Heart left ventricle (tissue), 16 donors: Measurements from ENCODE around the gene SLC36A2. TPM values are rescaled to one million over a fixed set of nuclear protein-coding genes. Genes with fewer than 3 reads are reported as not detected.

Experiments
- ATAC-seq, 4 donors: fragments of 200-7000 bp; cut with Tn5 transposase; one replicate each; pipeline ENCODE4 v1.9.1; 2020 to 2022; ENCODE audit warnings: moderate library complexity in 4 of 4, mild to moderate bottlenecking in 3 of 4, moderate number of reproducible peaks in 1 of 4
- DNase-seq, 5 donors: peaks; one replicate each; pipeline ENCODE4 v3.0.0-alpha.2; 2020
- H3K27ac ChIP-seq, 12 donors: fragments of 200-600 bp; sonication (generic) in 4 of 12; one replicate each; pipeline versions ENCODE4 v1.5.0 to v1.8.0; 2016 to 2022; ENCODE audit warnings: mild to moderate bottlenecking in 2 of 12
- H3K27me3 ChIP-seq, 9 donors: fragments of 200-600 bp; sonication (generic) in 2 of 9; one replicate each; pipeline versions ENCODE4 v1.5.1 to v1.8.0; 2016 to 2022; ENCODE audit warnings: mild to moderate bottlenecking in 3 of 9
- H3K36me3 ChIP-seq, 9 donors: fragments of 200-600 bp; sonication (generic) in 2 of 9; one replicate each; pipeline versions ENCODE4 v1.5.0 to v1.8.0; 2018 to 2022; ENCODE audit warnings: mild to moderate bottlenecking in 2 of 9
- H3K4me1 ChIP-seq, 12 donors: fragments of 200-600 bp; sonication (generic) in 4 of 12; one replicate each; pipeline versions ENCODE4 v1.5.0 to v1.8.0; 2016 to 2022; ENCODE audit warnings: mild to moderate bottlenecking in 3 of 12
- H3K4me3 ChIP-seq, 12 donors: fragments of 200-600 bp; sonication (generic) in 4 of 12; one replicate each; pipeline versions ENCODE4 v1.5.0 to v1.8.0; 2017 to 2022; ENCODE audit warnings: mild to moderate bottlenecking in 9 of 12, moderate library complexity in 4 of 12
- H3K9me3 ChIP-seq, 12 donors: fragments of 200-600 bp; sonication (generic) in 4 of 12; one replicate each; pipeline versions ENCODE4 v1.5.0 to v1.8.0; 2016 to 2022; ENCODE audit warnings: mild to moderate bottlenecking in 1 of 12
- CTCF ChIP-seq, 12 donors: fragments of 200-600 bp; sonication (generic) in 4 of 12; IDR thresholded peaks; one replicate each; pipeline versions ENCODE4 v1.5.0 to v1.8.0; 2018 to 2022; ENCODE audit warnings: antibody characterized with exemption in 12 of 12, mild to moderate bottlenecking in 5 of 12
- POLR2A ChIP-seq, 2 donors: fragments of 450-650 bp; IDR thresholded peaks; one replicate each; pipeline ENCODE4 v1.6.1; 2017; ENCODE audit warnings: antibody characterized with exemption in 2 of 2, mild to moderate bottlenecking in 2 of 2, moderate library complexity in 2 of 2
- WGBS, 4 donors: extraction: QIAGEN DNeasy Blood & Tissue Kit in 2 of 4; methylation state at CpG; one replicate each; pipeline versions ENCODE4 v1.1.5 to v1.1.7; 2013 to 2018; 5-methylcytosine and 5-hydroxymethylcytosine counted together
- intact Hi-C, 10 donors: fragments of 100-400 bp; cut with DNase I; formaldehyde crosslinking; loops; one replicate each; pipeline versions ENCODE4 v1.11.1 to v1.14.2; 2022
- polyA plus RNA-seq, 2 donors: library from polyadenylated mRNA; stranded (reverse); fragments of 200-250 nt; gene quantifications; one replicate each; pipeline ENCODE4 v1.2.3, GENCODE V29; 2013
- total RNA-seq, 9 donors: library from RNA; depleted of rRNA in 2 of 9; stranded (reverse); fragments of >200 nt in 2 of 9; fragmentation: NEBNext Ultra II Directional in 3 of 9; extraction: Animal tissue kit (Norgen Biotek cat#: 25700) in 3 of 9; gene quantifications; one replicate each; pipeline versions ENCODE4 v1.1.0 to v1.2.4, GENCODE V29; 2016 to 2023
- donor health status: ischemic (EF 13 %, LVEDD 7.1; RV severe dilation, severe dysfunction).
- donor health status: healthy with polysubstance abuse.
- donor health status: DM: no; HTN: yes; CAD: no.
- donor health status: DM: no; HTN: no; CAD: no.
- donor health status: ischemic (EF 25% LVEDD 6.9; RV normal size, moderate dysfunction).
- donor health status: ischemic (EF 25% LVEDD 5.7; RV mildly dilated, moderate dysfunction).
- donor health status: healthy.
- donor health status: DM: yes; HTN: yes; CAD: no.
- donor health status: ischemic (EF 35%, LVEDD 5.7; RV mildly dilated, moderate dysfunction).
- donor health status: nonischemic (EF 11% LVEDD 7.7; RV severe dilation, severe dysfunction).
- donor health status: DM: yes; HTN: yes; CAD: no.
- donor health status: PGD.
- donor health status: ischemic (EF 29% LVEDD 5.4; RV normal size, mild dysfunction).
- donor health status: nonischemic (EF 23%, LVEDD 6.1; RV moderate dilation, normal function).

Gene SLC36A2
- total and polyA plus RNA-seq, 11 donors: 0.03 to 0.25 (median 0.14) TPM; not detected in 6

- Histone ChIP-seq H3K27ac (no peak overlapping the region), H3K4me3 (no peak overlapping the region), H3K27me3 (no peaks in the 10 kb centered on the region), H3K36me3 (peaks cover 0 to 12% (median 9%) of the 10 kb centered on the region in 9 donors), H3K9me3 (no peaks in the 10 kb centered on the region), H3K4me1 (peaks cover 0 to 14% (median 0%) of the 10 kb centered on the region in 12 donors)
- no peak for ATAC-seq
- intact Hi-C loops: no loop called here
- no peak for TF ChIP-seq POLR2A (IDR thresholded peaks at IDR 0.05)
- TF ChIP-seq CTCF (IDR thresholded peaks at IDR 0.05): no peak
- DNase-seq: no peak
These were observed 72.7 kb downstream of the SLC36A2 start for GRCh38 chr5:151274666-151275065.

GRCh38 chr5:151271336-151271735, 76.0 kb downstream of the SLC36A2 start:
- H3K27ac ChIP-seq: no peak overlapping the region
- peaks cover 0 to 46% (median 37%) of the 10 kb centered on the region in 9 donors for H3K36me3 ChIP-seq
- H3K4me3 ChIP-seq: no peak overlapping the region
- no peaks in the 10 kb centered on the region for H3K9me3 ChIP-seq
- peaks cover 0 to 14% (median 0%) of the 10 kb centered on the region in 12 donors for H3K4me1 ChIP-seq
- DNase-seq: no peak
- no peaks in the 10 kb centered on the region for H3K27me3 ChIP-seq
- intact Hi-C loops: no loop called here
- ATAC-seq: no peak
- no peak for TF ChIP-seq POLR2A (IDR thresholded peaks at IDR 0.05)
- TF ChIP-seq CTCF (IDR thresholded peaks at IDR 0.05): no peak

- Histone ChIP-seq H3K4me3 (no peak overlapping the region), H3K4me1 (peaks cover 0 to 14% (median 0%) of the 10 kb centered on the region in 12 donors), H3K36me3 (peaks cover 0 to 53% (median 42%) of the 10 kb centered on the region in 9 donors), H3K27ac (no peak overlapping the region), H3K27me3 (no peaks in the 10 kb centered on the region), H3K9me3 (no peaks in the 10 kb centered on the region)
- intact Hi-C loops: no loop called here
- TF ChIP-seq CTCF (IDR thresholded peaks at IDR 0.05): no peak
- TF ChIP-seq POLR2A (IDR thresholded peaks at IDR 0.05): no peak
- DNase-seq: no peak
- WGBS, 4 donors: 78 to 98% (median 89%) methylated on average over 1 of the region's 1 CpG
- ATAC-seq: no peak
These were observed 76.8 kb downstream of the SLC36A2 start for GRCh38 chr5:151270599-151270998.

GRCh38 chr5:151267491-151268260, 79.7 kb downstream of the SLC36A2 start:
- ATAC-seq: no peak
- WGBS, 4 donors: 86 to 90% (median 90%) methylated on average over 11 of the region's 11 CpGs

More at GRCh38 chr5:151267491-151268260, 79.7 kb downstream of the SLC36A2 start:
- no peak overlapping the region for H3K4me3 ChIP-seq
- H3K4me1 ChIP-seq: peaks cover 0 to 24% (median under 1%) of the 10 kb centered on the region in 12 donors
- TF ChIP-seq POLR2A (IDR thresholded peaks at IDR 0.05) (no peak), CTCF (IDR thresholded peaks at IDR 0.05) (no peak)
- H3K27ac ChIP-seq: no peak overlapping the region
- intact Hi-C loops: no loop called here
- H3K27me3 ChIP-seq: no peaks in the 10 kb centered on the region
- DNase-seq: no peak
- peaks cover 0 to 62% (median 54%) of the 10 kb centered on the region in 9 donors for H3K36me3 ChIP-seq
- no peaks in the 10 kb centered on the region for H3K9me3 ChIP-seq

Other genes with a start within 250 kb of the SLC36A2 start
- 100 to 1,000 TPM; 179 to 287 (median 220) TPM for gene ANXA6, start 189.8 kb downstream of the SLC36A2 start, total RNA-seq
- gene ANXA6, start 189.8 kb downstream of the SLC36A2 start, polyA plus RNA-seq: 100 to 1,000 TPM; 171 to 202 TPM
- 100 to 1,000 TPM in 7 of 9 donors, 10 to 100 TPM in 2; 82.5 to 207 (median 119) TPM for gene CCDC69, start 123.5 kb downstream of the SLC36A2 start, total RNA-seq
- gene CCDC69, start 123.5 kb downstream of the SLC36A2 start, polyA plus RNA-seq: 100 to 1,000 TPM in 1 of 2 donors, 10 to 100 TPM in 1; 92.9 to 245 TPM
- gene GM2A, start 94.4 kb downstream of the SLC36A2 start, total RNA-seq: 10 to 100 TPM; 27.5 to 71.4 (median 40.1) TPM
- gene GM2A, start 94.4 kb downstream of the SLC36A2 start, polyA plus RNA-seq: 10 to 100 TPM; 22.8 to 31.6 TPM
- gene SLC36A3, start 43.8 kb downstream of the SLC36A2 start, total RNA-seq: not detected
- gene SLC36A3, start 43.8 kb downstream of the SLC36A2 start, polyA plus RNA-seq: not detected
- 10 to 100 TPM in 1 of 9 donors, 1 to 10 TPM in 8; 1.7 to 18.8 (median 2.8) TPM for gene SLC36A1, start 100.0 kb upstream of the SLC36A2 start, total RNA-seq
- gene SLC36A1, start 100.0 kb upstream of the SLC36A2 start, polyA plus RNA-seq: 1 to 10 TPM; 1.2 to 2.8 TPM
- gene FAT2, start 243.8 kb upstream of the SLC36A2 start, total RNA-seq: under 1 TPM in 6 of 9 donors, not detected in 3; 0.02 to 0.18 (median 0.06) TPM
- under 1 TPM; 0.01 to 0.04 TPM for gene FAT2, start 243.8 kb upstream of the SLC36A2 start, polyA plus RNA-seq